Stimulated activated CD4-positive, alpha-beta T cell treated with anti-CD3 and anti-CD28 coated beads, Interleukin-4, amount 100 ng/mL, for 1 hour (primary cell): ENCODE results near the gene OR51S1.
"Not testable (repeated sequence)": the region's sequence is repeated elsewhere in the genome, so short reads cannot be mapped to it uniquely, and the experiment has no call there.

ENCODE experiments used
- DNase-seq: peaks from one replicate; pipeline ENCODE4 v3.0.0-alpha.2; 2020

Gene OR51S1

GRCh38 chr11:4801316-4801715, 47.7 kb downstream of the OR51S1 start:
- DNase-seq = not testable (repeated sequence)

- DNase-seq = no peak
Observed at GRCh38 chr11:4798427-4799183, 50.4 kb downstream of the OR51S1 start.
